Umbilical cord (tissue), 2 donors: ENCODE results near the gene PCDHB13. TPM values are rescaled to one million over a fixed set of nuclear protein-coding genes. Genes with fewer than 3 reads are reported as not detected.
"Not testable (repeated sequence)": the region's sequence is repeated elsewhere in the genome, so short reads cannot be mapped to it uniquely, and the experiment has no call there.

Source experiments
- DNase-seq: peaks from one replicate; pipeline ENCODE4 v3.0.0-alpha.2; 2015; ENCODE audit warnings: low spot score
- total RNA-seq: library from RNA; depleted of rRNA; stranded (reverse); fragments of >200 nt; gene quantifications from one replicate; pipeline ENCODE4 v1.2.3, GENCODE V29; 2014; ENCODE audit warnings: low replicate concordance; ENCODE audit not compliant: insufficient read depth

PCDHB13 gene
- total RNA-seq = 1.7 TPM

- DNase-seq = not testable (repeated sequence)
Observed at GRCh38 chr5:141213656-141214339, at the start of gene PCDHB13. PCDHB13 (plus strand) TSS chr5:141213919; CDS start chr5:141214124, 205 bp downstream.

- no peak for DNase-seq
Observed at GRCh38 chr5:141172381-141173204, 41.1 kb upstream of the PCDHB13 start, which contains the start of gene PCDHB7. PCDHB7 (plus strand) TSS chr5:141172644; CDS start chr5:141172836, 192 bp downstream.

DNA sequence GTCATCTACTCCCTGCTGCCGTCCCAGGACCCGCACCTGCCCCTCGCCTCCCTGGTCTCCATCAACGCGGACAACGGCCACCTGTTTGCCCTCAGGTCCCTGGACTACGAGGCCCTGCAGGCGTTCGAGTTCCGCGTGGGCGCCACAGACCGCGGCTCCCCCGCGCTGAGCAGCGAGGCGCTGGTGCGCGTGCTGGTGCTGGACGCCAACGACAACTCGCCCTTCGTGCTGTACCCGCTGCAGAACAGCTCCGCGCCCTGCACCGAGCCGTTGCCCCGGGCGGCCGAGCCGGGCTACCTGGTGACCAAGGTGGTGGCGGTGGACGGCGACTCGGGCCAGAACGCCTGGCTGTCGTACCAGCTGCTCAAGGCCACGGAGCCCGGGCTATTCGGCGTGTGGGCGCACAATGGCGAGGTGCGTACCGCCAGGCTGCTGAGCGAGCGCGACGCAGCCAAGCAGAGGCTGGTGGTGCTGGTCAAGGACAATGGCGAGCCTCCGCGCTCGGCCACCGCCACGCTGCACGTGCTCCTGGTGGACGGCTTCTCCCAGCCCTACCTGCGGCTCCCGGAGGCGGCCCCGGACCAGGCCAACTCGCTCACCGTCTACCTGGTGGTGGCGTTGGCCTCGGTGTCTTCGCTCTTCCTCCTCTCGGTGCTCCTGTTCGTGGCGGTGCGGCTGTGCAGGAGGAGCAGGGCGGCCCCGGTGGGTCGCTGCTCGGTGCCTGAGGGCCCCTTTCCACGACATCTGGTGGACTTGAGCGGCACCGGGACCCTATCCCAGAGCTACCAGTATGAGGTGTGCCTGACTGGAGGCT lies 39.2 kb upstream of the PCDHB13 start:
- DNase-seq = not testable (repeated sequence)

- no peak for DNase-seq
Observed at GRCh38 chr5:141175933-141176332, 37.8 kb upstream of the PCDHB13 start.

DNA sequence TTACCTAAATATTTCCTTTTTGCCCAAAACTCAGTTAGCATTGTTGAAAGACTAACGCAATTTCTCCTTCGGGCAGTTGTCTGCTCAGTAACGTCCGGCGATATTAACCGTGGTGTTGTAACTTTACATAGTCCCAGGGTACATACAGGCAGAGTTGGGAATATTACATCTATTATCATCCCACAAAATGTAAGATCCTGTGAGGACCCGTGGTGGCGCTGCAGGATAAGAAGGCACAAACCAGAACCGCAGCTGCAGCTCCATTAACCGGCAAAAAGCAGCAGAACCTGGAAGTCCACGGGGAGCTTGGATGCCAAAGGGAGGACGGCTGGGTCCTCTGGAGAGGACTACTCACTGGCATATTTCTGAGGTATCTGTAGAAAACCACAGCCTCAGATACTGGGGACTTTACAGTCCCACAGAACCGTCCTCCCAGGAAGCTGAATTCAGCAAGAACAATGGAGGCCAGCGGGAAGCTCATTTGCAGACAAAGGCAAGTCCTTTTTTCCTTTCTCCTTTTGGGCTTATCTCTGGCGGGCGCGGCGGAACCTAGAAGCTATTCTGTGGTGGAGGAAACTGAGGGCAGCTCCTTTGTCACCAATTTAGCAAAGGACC lies 36.0 kb upstream of the PCDHB13 start, which contains the start of gene PCDHB8:
Gene PCDHB8 (plus strand): TSS at position 214 of the 615 bp plus-strand sequence. CDS start 245 bp downstream, at position 459.
- DNase-seq = not testable (repeated sequence)

- DNase-seq = not testable (repeated sequence)
Observed at GRCh38 chr5:141179371-141179770, 34.3 kb upstream of the PCDHB13 start.

- DNase-seq = not testable (repeated sequence)
Observed at GRCh38 chr5:141179876-141180275, 33.8 kb upstream of the PCDHB13 start.

DNA sequence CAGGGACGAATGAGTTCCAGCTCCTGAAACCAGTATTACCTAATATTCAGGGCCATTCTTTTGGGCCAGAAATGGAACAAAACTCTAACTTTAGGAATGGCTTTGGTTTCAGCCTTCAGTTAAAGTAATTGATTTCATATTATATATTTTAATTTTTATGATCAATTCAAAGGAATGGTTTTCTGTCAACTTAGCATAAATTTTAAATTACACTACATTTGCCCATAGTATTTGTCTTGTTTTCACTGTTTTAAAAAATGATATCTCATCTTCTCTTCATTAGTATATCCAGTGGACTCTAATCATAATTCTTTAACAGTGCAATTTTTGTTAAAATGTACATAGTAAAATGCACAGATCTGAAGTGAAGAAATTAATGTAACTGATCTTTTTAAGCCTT lies 33.4 kb upstream of the PCDHB13 start:
- no peak for DNase-seq

DNA sequence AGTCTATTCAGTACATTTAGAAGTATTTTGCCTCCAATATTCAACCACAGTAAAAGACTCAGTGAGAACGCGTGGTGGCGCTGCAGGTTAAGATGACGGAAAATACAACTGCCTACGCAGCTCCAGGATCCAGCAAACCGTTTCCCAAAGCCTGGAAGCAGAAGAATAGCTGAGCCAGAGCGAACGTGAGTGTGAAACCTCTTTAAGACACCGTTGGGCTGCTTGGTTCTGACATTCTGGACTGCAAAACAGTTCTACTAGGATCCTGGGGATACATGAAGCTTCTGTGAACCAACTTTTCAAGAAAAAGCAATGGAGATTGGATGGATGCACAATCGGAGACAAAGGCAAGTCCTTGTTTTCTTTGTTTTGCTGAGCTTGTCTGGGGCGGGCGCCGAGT lies 31.5 kb upstream of the PCDHB13 start, which contains the start of gene PCDHB16:
Gene PCDHB16 (plus strand): TSS at position 140 of the 400 bp plus-strand sequence. CDS start 173 bp downstream, at position 313.
- no peak for DNase-seq

DNA sequence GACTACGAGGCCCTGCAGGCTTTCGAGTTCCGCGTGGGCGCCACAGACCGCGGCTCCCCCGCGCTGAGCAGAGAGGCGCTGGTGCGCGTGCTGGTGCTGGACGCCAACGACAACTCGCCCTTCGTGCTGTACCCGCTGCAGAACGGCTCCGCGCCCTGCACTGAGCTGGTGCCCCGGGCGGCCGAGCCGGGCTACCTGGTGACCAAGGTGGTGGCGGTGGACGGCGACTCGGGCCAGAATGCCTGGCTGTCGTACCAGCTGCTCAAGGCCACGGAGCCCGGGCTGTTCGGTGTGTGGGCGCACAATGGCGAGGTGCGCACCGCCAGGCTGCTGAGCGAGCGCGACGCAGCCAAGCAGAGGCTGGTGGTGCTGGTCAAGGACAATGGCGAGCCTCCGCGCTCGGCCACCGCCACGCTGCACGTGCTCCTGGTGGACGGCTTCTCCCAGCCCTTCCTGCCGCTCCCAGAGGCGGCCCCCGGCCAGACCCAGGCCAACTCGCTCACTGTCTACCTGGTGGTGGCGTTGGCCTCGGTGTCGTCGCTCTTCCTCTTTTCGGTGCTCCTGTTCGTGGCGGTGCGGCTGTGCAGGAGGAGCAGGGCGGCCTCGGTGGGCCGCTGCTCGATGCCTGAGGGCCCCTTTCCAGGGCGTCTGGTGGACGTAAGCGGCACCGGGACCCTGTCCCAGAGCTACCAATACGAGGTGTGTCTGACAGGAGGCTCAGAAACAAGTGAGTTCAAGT lies 29.4 kb upstream of the PCDHB13 start:
- not testable (repeated sequence) for DNase-seq

DNA sequence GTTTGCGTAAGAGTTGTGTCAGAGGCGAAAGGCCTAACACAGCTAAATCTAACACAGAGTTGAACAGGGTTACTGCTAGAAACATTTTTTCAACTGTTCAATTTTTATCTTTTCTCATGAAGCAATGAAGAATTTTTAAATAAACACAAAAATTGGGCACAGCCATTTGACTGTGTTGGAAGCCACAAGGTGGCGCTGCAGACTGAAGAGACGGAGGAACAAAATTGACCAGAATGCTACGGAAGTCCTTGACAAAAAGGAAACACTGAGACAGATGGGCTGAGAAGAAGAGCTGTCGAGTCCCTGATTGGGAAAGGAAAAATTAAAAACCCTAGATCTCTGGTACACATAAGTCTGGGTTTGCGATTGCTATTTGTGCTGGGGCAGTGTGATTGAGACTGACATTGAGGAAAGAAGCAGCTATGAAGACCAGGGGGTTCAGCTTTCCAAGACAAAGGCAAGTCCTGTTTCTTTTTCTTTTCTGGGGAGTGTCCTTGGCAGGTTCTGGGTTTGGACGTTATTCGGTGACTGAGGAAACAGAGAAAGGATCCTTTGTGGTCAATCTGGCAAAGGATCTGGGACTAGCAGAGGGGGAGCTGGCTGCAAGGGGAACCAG lies 26.7 kb upstream of the PCDHB13 start, which contains the start of gene PCDHB9:
Gene PCDHB9 (plus strand): TSS at position 265 of the 616 bp plus-strand sequence. CDS start 158 bp downstream, at position 423.
- DNase-seq = no peak

DNA sequence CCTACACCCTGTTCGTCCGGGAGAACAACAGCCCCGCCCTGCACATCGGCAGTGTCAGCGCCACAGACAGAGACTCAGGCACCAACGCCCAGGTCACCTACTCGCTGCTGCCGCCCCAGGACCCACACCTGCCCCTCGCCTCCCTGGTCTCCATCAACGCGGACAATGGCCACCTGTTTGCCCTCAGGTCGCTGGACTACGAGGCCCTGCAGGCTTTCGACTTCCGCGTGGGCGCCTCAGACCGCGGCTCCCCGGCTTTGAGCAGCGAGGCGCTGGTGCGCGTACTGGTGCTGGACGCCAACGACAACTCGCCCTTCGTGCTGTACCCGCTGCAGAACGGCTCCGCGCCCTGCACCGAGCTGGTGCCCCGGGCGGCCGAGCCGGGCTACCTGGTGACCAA lies 25.0 kb upstream of the PCDHB13 start:
- DNase-seq = not testable (repeated sequence)

DNA sequence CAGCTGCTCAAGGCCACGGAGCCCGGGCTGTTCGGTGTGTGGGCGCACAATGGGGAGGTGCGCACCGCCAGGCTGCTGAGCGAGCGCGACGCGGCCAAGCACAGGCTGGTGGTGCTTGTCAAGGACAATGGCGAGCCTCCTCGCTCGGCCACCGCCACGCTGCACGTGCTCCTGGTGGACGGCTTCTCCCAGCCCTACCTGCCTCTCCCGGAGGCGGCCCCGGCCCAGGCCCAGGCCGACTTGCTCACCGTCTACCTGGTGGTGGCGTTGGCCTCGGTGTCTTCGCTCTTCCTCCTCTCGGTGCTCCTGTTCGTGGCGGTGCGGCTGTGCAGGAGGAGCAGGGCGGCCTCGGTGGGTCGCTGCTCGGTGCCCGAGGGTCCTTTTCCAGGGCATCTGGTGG lies 24.6 kb upstream of the PCDHB13 start:
- DNase-seq = not testable (repeated sequence)

DNA sequence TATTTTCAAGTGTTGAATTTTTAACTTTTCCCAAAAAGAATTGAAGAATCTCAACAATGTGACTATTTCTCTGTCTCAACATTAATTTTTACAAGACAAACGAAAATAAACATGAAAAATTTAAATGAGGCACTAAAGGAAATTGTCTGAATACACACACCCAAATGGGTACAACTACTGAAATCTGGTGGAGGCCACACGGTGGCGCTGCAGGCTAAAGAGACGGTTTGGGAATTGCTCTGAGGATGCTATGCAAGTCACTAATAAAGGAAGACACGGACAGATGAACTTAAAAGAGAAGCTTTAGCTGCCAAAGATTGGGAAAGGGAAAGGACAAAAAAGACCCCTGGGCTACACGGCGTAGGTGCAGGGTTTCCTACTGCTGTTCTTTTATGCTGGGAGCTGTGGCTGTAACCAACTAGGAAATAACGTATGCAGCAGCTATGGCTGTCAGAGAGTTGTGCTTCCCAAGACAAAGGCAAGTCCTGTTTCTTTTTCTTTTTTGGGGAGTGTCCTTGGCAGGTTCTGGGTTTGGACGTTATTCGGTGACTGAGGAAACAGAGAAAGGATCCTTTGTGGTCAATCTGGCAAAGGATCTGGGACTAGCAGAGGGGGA lies 21.5 kb upstream of the PCDHB13 start, which contains the start of gene PCDHB10:
Gene PCDHB10 (plus strand): TSS at position 244 of the 616 bp plus-strand sequence. CDS start 200 bp downstream, at position 444.
- DNase-seq = no peak

DNA sequence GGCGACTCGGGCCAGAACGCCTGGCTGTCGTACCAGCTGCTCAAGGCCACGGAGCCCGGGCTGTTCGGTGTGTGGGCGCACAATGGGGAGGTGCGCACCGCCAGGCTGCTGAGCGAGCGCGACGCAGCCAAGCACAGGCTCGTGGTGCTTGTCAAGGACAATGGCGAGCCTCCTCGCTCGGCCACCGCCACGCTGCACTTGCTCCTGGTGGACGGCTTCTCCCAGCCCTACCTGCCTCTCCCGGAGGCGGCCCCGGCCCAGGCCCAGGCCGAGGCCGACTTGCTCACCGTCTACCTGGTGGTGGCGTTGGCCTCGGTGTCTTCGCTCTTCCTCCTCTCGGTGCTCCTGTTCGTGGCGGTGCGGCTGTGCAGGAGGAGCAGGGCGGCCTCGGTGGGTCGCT lies 19.4 kb upstream of the PCDHB13 start:
- DNase-seq = not testable (repeated sequence)

GRCh38 chr5:141196363-141196762 lies 17.4 kb upstream of the PCDHB13 start:
- DNase-seq = no peak

GRCh38 chr5:141199359-141200235 lies 14.1 kb upstream of the PCDHB13 start, which contains the start of gene PCDHB11:
PCDHB11 (plus strand) TSS chr5:141199627; CDS start chr5:141199775, 148 bp downstream.
- DNase-seq = no peak

GRCh38 chr5:141201126-141201525 lies 12.6 kb upstream of the PCDHB13 start:
- DNase-seq = not testable (repeated sequence)
